ENCODE data around the gene FASN. TPM values are rescaled to one million over a fixed set of nuclear protein-coding genes. Genes with fewer than 3 reads are reported as not detected.

The FASN gene
- total RNA-seq, 3 donors from 2014 or later (not counting 1 experiment from before 2014, with no cell fraction given): 53.8 to 56.2 (median 54.0) TPM

DNA sequence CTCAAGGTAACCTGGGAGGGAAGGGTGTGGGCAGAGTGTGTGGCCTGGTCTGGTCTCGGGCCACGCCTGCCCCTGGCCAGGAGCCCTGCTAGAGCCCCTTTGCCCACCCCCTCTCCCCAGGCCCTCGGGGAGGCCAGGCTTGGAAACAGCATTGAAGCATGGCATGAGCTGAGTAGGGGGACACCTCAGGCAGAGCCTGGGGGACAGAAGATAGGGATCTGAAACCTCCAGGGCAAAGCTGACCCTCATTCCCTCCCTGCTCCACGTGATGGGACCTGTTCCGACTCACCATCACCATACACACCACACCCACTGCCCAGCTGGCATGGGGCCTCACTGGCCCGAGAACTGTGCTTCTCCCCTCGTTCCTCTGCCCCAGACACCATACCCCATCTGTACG lies 48.9 kb downstream of the FASN start:
- no peak overlapping the region for H3K4me3 Mint-ChIP-seq
- ATAC-seq (no peak), DNase-seq (no peak)
- H3K27ac ChIP-seq (ENCODE audit: low read length): no peak overlapping the region
- no peaks in the 10 kb centered on the region for H3K27me3 Mint-ChIP-seq (ENCODE audit: low read depth in 2 of 2)
- no peak overlapping the region for H3K27ac Mint-ChIP-seq
- no peaks in the 10 kb centered on the region for H3K36me3 Mint-ChIP-seq
- no peaks in the 10 kb centered on the region for H3K27me3 ChIP-seq (ENCODE audit: control insufficient read depth, insufficient read depth, low read length)
- no peaks in the 10 kb centered on the region for H3K9me3 Mint-ChIP-seq
- TF ChIP-seq, protein P1, sequence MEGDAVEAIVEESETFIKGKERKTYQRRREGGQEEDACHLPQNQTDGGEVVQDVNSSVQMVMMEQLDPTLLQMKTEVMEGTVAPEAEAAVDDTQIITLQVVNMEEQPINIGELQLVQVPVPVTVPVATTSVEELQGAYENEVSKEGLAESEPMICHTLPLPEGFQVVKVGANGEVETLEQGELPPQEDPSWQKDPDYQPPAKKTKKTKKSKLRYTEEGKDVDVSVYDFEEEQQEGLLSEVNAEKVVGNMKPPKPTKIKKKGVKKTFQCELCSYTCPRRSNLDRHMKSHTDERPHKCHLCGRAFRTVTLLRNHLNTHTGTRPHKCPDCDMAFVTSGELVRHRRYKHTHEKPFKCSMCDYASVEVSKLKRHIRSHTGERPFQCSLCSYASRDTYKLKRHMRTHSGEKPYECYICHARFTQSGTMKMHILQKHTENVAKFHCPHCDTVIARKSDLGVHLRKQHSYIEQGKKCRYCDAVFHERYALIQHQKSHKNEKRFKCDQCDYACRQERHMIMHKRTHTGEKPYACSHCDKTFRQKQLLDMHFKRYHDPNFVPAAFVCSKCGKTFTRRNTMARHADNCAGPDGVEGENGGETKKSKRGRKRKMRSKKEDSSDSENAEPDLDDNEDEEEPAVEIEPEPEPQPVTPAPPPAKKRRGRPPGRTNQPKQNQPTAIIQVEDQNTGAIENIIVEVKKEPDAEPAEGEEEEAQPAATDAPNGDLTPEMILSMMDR (IDR thresholded peaks at IDR 0.05): no peak
- H3K4me3 ChIP-seq (ENCODE audit: low read length): no peak overlapping the region
- H3K4me1 Mint-ChIP-seq: peaks cover 0 to 11% of the 10 kb centered on the region in 2 donors
- peaks cover 30% of the 10 kb centered on the region for H3K4me1 ChIP-seq (ENCODE audit: control insufficient read depth, insufficient read depth, low read length)
- peaks cover 5% of the 10 kb centered on the region for H3K36me3 ChIP-seq (ENCODE audit: control insufficient read depth, insufficient read depth, low read length)
- H3K9me3 ChIP-seq (ENCODE audit: control insufficient read depth, insufficient read depth, low read length): no peaks in the 10 kb centered on the region
- WGBS (ENCODE audit: insufficient coverage): 92% methylated on average over 8 of the region's 8 CpGs
- intact Hi-C loops (cut with micrococcal nuclease): no loop called here

DNA sequence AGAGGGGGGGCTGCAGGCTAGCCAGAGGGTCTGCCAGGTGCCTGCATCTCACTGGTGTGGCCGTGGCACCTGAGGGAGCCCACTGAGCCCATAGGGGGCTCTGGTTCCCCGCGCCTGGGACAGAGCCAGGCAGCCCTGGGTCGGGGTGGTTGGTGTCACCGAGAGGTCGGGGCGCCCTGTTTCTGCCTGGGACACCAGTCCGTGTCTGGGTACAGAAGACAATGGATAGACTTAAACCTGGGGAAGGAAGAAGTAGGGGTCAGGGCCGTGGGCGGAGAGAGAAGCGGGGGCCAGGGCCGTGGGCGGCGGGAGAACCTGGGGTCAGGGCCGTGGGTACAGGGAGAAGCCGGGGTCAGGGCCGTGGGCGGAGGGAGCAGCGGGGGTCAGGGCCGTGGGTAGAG lies 49.5 kb downstream of the FASN start:
- H3K27ac Mint-ChIP-seq: no peak overlapping the region
- no peaks in the 10 kb centered on the region for H3K36me3 Mint-ChIP-seq
- ATAC-seq (no peak), DNase-seq (no peak)
- peaks cover 26% of the 10 kb centered on the region for H3K4me1 ChIP-seq (ENCODE audit: control insufficient read depth, insufficient read depth, low read length)
- no peaks in the 10 kb centered on the region for H3K27me3 ChIP-seq (ENCODE audit: control insufficient read depth, insufficient read depth, low read length)
- H3K4me1 Mint-ChIP-seq: peaks cover 0 to 11% of the 10 kb centered on the region in 2 donors
- no peak overlapping the region for H3K27ac ChIP-seq (ENCODE audit: low read length)
- H3K9me3 Mint-ChIP-seq: no peaks in the 10 kb centered on the region
- no peaks in the 10 kb centered on the region for H3K9me3 ChIP-seq (ENCODE audit: control insufficient read depth, insufficient read depth, low read length)
- 93% methylated on average over 20 of the region's 20 CpGs for WGBS (ENCODE audit: insufficient coverage)
- H3K4me3 ChIP-seq (ENCODE audit: low read length): no peak overlapping the region
- intact Hi-C loops (cut with micrococcal nuclease): no loop called here
- TF ChIP-seq, protein P1 (IDR thresholded peaks at IDR 0.05): no peak
- peaks cover under 1% of the 10 kb centered on the region for H3K36me3 ChIP-seq (ENCODE audit: control insufficient read depth, insufficient read depth, low read length)
- no peak overlapping the region for H3K4me3 Mint-ChIP-seq
- no peaks in the 10 kb centered on the region for H3K27me3 Mint-ChIP-seq (ENCODE audit: low read depth in 2 of 2)

DNA sequence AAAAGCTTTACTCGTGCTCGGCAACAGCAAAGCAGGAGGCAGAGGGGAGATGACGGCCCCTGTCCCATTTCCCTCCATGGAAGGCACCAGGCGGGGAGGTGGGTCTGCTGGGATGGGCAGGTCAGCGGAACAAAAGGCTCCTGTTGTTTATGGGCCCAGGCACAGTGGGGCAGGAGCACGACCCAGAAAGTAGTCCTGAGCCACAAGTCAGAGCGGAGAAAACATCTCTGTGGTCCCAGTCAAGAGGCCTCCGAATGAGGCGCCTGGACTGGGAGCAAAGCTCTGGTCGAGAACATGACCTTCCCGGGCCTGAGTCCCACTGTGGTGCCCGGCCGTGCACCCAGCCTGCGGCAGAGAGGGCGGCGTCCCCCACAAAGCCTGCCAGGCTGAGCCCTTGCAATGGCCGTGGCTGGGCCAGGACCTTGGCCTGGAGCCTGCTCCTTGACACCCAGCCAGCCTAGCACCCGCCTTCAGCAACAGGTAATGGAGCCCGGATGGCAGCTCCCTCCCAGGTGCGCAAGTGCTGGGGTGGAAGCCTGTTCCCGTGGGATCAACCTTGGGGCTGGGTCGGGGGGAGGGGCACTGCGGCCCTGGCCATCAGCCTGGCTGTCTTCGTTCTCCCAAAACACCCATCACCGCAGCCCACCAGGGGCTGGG lies 50.0 kb downstream of the FASN start:
- H3K4me3 ChIP-seq (ENCODE audit: low read length): no peak overlapping the region
- H3K27me3 Mint-ChIP-seq (ENCODE audit: low read depth in 2 of 2): no peaks in the 10 kb centered on the region
- DNase-seq (no peak), ATAC-seq (no peak)
- no peak overlapping the region for H3K27ac Mint-ChIP-seq
- intact Hi-C loops (cut with micrococcal nuclease): no loop called here
- H3K4me1 ChIP-seq (ENCODE audit: control insufficient read depth, insufficient read depth, low read length): peaks cover 20% of the 10 kb centered on the region
- no peaks in the 10 kb centered on the region for H3K9me3 Mint-ChIP-seq
- no peak overlapping the region for H3K4me3 Mint-ChIP-seq
- TF ChIP-seq, protein P1 (IDR thresholded peaks at IDR 0.05): no peak
- H3K9me3 ChIP-seq (ENCODE audit: control insufficient read depth, insufficient read depth, low read length): no peaks in the 10 kb centered on the region
- H3K36me3 Mint-ChIP-seq: no peaks in the 10 kb centered on the region
- WGBS (ENCODE audit: insufficient coverage): 96% methylated on average over 24 of the region's 25 CpGs
- peaks cover 0 to 11% of the 10 kb centered on the region in 2 donors for H3K4me1 Mint-ChIP-seq
- H3K27ac ChIP-seq (ENCODE audit: low read length): no peak overlapping the region
- H3K36me3 ChIP-seq (ENCODE audit: control insufficient read depth, insufficient read depth, low read length): no peaks in the 10 kb centered on the region
- no peaks in the 10 kb centered on the region for H3K27me3 ChIP-seq (ENCODE audit: control insufficient read depth, insufficient read depth, low read length)

DNA sequence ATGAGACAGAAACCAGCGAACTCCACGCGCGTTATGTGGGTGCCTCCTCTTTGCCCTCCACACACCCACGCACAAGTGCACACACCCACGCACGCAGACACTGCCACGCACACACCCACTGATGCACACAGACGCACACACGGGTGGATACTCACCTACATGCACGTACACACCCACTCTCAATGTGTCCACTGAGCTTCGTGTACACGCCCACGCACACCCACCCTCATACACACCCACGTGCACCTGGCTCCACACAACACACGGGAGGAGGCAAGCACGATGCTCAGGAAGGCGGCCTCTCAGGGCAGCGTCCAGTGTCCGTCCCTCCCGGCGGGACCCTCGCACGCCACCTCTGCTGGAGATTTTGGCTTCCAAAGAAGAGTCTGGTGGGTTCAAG lies 50.7 kb downstream of the FASN start:
- peaks cover 14% of the 10 kb centered on the region for H3K4me1 ChIP-seq (ENCODE audit: control insufficient read depth, insufficient read depth, low read length)
- no peak for DNase-seq
- TF ChIP-seq, protein P1 (IDR thresholded peaks at IDR 0.05): no peak
- H3K36me3 ChIP-seq (ENCODE audit: control insufficient read depth, insufficient read depth, low read length): no peaks in the 10 kb centered on the region
- WGBS (ENCODE audit: insufficient coverage): 92% methylated on average over 24 of the region's 24 CpGs
- H3K4me3 ChIP-seq (ENCODE audit: low read length): no peak overlapping the region
- Mint-ChIP-seq H3K9me3 (no peaks in the 10 kb centered on the region), H3K4me1 (peaks cover 0 to 11% of the 10 kb centered on the region in 2 donors), H3K27me3 (ENCODE audit: low read depth in 2 of 2) (no peaks in the 10 kb centered on the region), H3K36me3 (no peaks in the 10 kb centered on the region), H3K27ac (no peak overlapping the region), H3K4me3 (no peak overlapping the region)
- intact Hi-C loops (cut with micrococcal nuclease): no loop called here
- no peak for ATAC-seq
- H3K9me3 ChIP-seq (ENCODE audit: control insufficient read depth, insufficient read depth, low read length): no peaks in the 10 kb centered on the region
- H3K27ac ChIP-seq (ENCODE audit: low read length): no peak overlapping the region
- H3K27me3 ChIP-seq (ENCODE audit: control insufficient read depth, insufficient read depth, low read length): no peaks in the 10 kb centered on the region
